Sigmoid colon (tissue), 4 donors: ENCODE measurements around the gene CYB561D1.

Experiments used
- EP300 ChIP-seq, 4 donors: sonication (generic); formaldehyde crosslinking; IDR thresholded peaks; one replicate each; pipeline ENCODE4 v1.6.1; 2017; ENCODE audit warnings: antibody characterized with exemption in 4 of 4
- POLR2A ChIP-seq, 2 donors: fragments of 450-650 bp; IDR thresholded peaks; one replicate each; pipeline ENCODE4 v1.6.1; 2016; ENCODE audit warnings: antibody characterized with exemption in 2 of 2, mild to moderate bottlenecking in 2 of 2, moderate library complexity in 2 of 2
- POLR2AphosphoS5 ChIP-seq, 4 donors: sonication (generic); formaldehyde crosslinking; IDR thresholded peaks; one replicate each; pipeline ENCODE4 v1.6.1; 2017; ENCODE audit warnings: antibody characterized with exemption in 4 of 4
- TF ChIP-seq, protein P1 (sequence below), 4 experiments: fragments of 450-650 bp in 3 of 4; fragments of 200-600 bp in 1 of 4; IDR thresholded peaks; one replicate each; pipeline ENCODE4 v1.5.1; 2016 to 2019; ENCODE audit warnings: antibody characterized with exemption in 4 of 4, mild to moderate bottlenecking in 3 of 4, moderate library complexity in 2 of 4

DNA sequence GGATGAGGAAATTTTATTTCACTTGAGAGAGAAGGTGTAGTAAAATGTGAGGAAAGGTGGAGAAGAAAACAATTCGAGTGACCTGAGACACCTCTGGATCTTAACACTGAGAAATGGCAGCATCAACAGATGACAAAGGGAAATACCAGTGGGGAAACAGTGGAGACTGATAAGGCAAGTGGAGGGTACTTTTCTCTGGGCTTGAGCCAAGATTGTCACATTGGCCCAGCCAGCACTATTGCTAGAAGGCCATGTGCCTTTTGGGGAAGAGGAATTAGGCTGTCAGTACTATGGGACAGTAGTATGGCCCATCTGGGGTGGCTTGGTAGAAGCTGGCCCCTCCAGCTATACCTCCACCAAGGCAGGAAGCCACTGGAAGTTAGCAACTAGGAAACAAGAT, 19.2 kb upstream of the CYB561D1 start:
- TF ChIP-seq POLR2AphosphoS5 (IDR thresholded peaks at IDR 0.05), result no peak
- TF ChIP-seq, protein P1, sequence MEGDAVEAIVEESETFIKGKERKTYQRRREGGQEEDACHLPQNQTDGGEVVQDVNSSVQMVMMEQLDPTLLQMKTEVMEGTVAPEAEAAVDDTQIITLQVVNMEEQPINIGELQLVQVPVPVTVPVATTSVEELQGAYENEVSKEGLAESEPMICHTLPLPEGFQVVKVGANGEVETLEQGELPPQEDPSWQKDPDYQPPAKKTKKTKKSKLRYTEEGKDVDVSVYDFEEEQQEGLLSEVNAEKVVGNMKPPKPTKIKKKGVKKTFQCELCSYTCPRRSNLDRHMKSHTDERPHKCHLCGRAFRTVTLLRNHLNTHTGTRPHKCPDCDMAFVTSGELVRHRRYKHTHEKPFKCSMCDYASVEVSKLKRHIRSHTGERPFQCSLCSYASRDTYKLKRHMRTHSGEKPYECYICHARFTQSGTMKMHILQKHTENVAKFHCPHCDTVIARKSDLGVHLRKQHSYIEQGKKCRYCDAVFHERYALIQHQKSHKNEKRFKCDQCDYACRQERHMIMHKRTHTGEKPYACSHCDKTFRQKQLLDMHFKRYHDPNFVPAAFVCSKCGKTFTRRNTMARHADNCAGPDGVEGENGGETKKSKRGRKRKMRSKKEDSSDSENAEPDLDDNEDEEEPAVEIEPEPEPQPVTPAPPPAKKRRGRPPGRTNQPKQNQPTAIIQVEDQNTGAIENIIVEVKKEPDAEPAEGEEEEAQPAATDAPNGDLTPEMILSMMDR (IDR thresholded peaks at IDR 0.05), result no peak
- TF ChIP-seq POLR2A (IDR thresholded peaks at IDR 0.05), result no peak
- TF ChIP-seq EP300 (IDR thresholded peaks at IDR 0.05), result no peak
